Loucy (cell line): Measurements from ENCODE around the gene VAV3.

ENCODE experiments used
- H2AFZ ChIP-seq: fragments of 200-600 bp; sonication (generic); 2 replicates; pipeline ENCODE4 v1.6.0; 2016; ENCODE audit warnings: antibody characterized with exemption, mild to moderate bottlenecking, low read length, moderate library complexity
- H3F3A ChIP-seq: fragments of 200-600 bp; 2 replicates; pipeline ENCODE4 v1.6.0; 2016; ENCODE audit warnings: antibody characterized with exemption, low read depth, mild to moderate bottlenecking
- H3K27me3 ChIP-seq: fragments of 200-600 bp; sonication (generic); 2 replicates; pipeline ENCODE4 v1.6.1; 2014; ENCODE audit warnings: low read length, mild to moderate bottlenecking; ENCODE audit not compliant: insufficient read depth, poor library complexity, severe bottlenecking
- H3K36me3 ChIP-seq: fragments of 200-600 bp; sonication (generic); 2 replicates; pipeline ENCODE4 v1.6.1; 2016; ENCODE audit warnings: low read length; ENCODE audit not compliant: insufficient read depth
- H3K4me1 ChIP-seq: fragments of 200-600 bp; sonication (generic); 2 replicates; pipeline ENCODE4 v1.5.1; 2014; ENCODE audit warnings: low read length, mild to moderate bottlenecking; ENCODE audit not compliant: insufficient read depth, poor library complexity, severe bottlenecking
- H3K4me2 ChIP-seq: fragments of 200-600 bp; sonication (generic); 2 replicates; pipeline ENCODE4 v1.6.0; 2014; ENCODE audit warnings: antibody characterized with exemption, low read length, low read depth, mild to moderate bottlenecking; ENCODE audit not compliant: poor library complexity, severe bottlenecking
- H3K4me3 ChIP-seq: fragments of 200-600 bp; sonication (generic); 2 replicates; pipeline ENCODE4 v1.5.1; 2014; ENCODE audit warnings: low read length, mild to moderate bottlenecking, mixed read lengths; ENCODE audit not compliant: poor library complexity, severe bottlenecking
- H3K79me2 ChIP-seq: fragments of 200-600 bp; sonication (generic); 2 replicates; pipeline ENCODE4 v1.6.1; 2014; ENCODE audit warnings: low read length; ENCODE audit not compliant: insufficient read depth
- H3K9ac ChIP-seq: fragments of 200-600 bp; sonication (generic); 2 replicates; pipeline ENCODE4 v1.6.0; 2014; ENCODE audit warnings: mild to moderate bottlenecking, low read depth, low read length, moderate library complexity; ENCODE audit not compliant: poor library complexity, severe bottlenecking
- H3K9me2 ChIP-seq: fragments of 200-600 bp; sonication (generic); replicated peaks from 2 replicates; pipeline ENCODE4 v1.6.1; 2016; ENCODE audit warnings: low read depth, low read length, mixed read lengths
- H3K9me3 ChIP-seq: fragments of 200-600 bp; sonication (generic); 2 replicates; pipeline ENCODE4 v1.6.1; 2014; ENCODE audit warnings: mild to moderate bottlenecking, antibody characterized with exemption, low read length, low read depth; ENCODE audit not compliant: insufficient read depth
- H4K20me1 ChIP-seq: fragments of 200-600 bp; sonication (generic); 2 replicates; pipeline ENCODE4 v1.6.0; 2014; ENCODE audit warnings: antibody characterized with exemption, low read length, mild to moderate bottlenecking; ENCODE audit not compliant: insufficient read depth, poor library complexity, severe bottlenecking
- CTCF ChIP-seq: fragments of 200-600 bp; sonication (generic); conservative IDR thresholded peaks from 2 replicates; pipeline ENCODE4 v1.5.1; 2014; ENCODE audit warnings: mild to moderate bottlenecking, antibody characterized with exemption, low read length
- EZH2phosphoT487 ChIP-seq: fragments of 200-600 bp; IDR thresholded peaks from 2 replicates; pipeline ENCODE4 v1.6.1; 2018; ENCODE audit warnings: antibody characterized with exemption, mild to moderate bottlenecking, moderate library complexity, borderline replicate concordance

The VAV3 gene

GRCh38 chr1:107664982-107665925 is 299.7 kb downstream of the VAV3 start:
- no peaks in the 10 kb centered on the region for H3K79me2 ChIP-seq
- no peak overlapping the region for H3K4me3 ChIP-seq
- no peaks in the 10 kb centered on the region for H4K20me1 ChIP-seq
- no peak overlapping the region for H2AFZ ChIP-seq
- H3F3A ChIP-seq, result no peaks in the 10 kb centered on the region
- H3K4me2 ChIP-seq, result no peak overlapping the region
- TF ChIP-seq EZH2phosphoT487 (no peak), CTCF (no peak)
- H3K36me3 ChIP-seq, result peaks cover 62% of the 10 kb centered on the region; the same call in 1 of the 2 replicates
- H3K9me3 ChIP-seq, result no peaks in the 10 kb centered on the region
- H3K9me2 ChIP-seq, result no peaks in the 10 kb centered on the region
- H3K27me3 ChIP-seq, result no peaks in the 10 kb centered on the region
- no peak overlapping the region for H3K9ac ChIP-seq
- H3K4me1 ChIP-seq, result no peaks in the 10 kb centered on the region

- TF ChIP-seq EZH2phosphoT487 (no peak), CTCF (no peak)
- H3K27me3 ChIP-seq, result no peaks in the 10 kb centered on the region
These were observed 302.0 kb downstream of the VAV3 start for GRCh38 chr1:107662971-107663370.

GRCh38 chr1:107661158-107661557 is 303.8 kb downstream of the VAV3 start:
- Histone ChIP-seq H3K4me1 (no peaks in the 10 kb centered on the region), H4K20me1 (no peaks in the 10 kb centered on the region), H3K27me3 (no peaks in the 10 kb centered on the region), H2AFZ (no peak overlapping the region), H3K4me2 (no peak overlapping the region), H3K9ac (no peak overlapping the region), H3K9me3 (no peaks in the 10 kb centered on the region), H3K4me3 (no peak overlapping the region), H3K36me3 (peaks cover 31% of the 10 kb centered on the region; the same call in 1 of the 2 replicates), H3F3A (no peaks in the 10 kb centered on the region), H3K79me2 (no peaks in the 10 kb centered on the region), H3K9me2 (no peaks in the 10 kb centered on the region)
- no peak for TF ChIP-seq EZH2phosphoT487
- no peak for TF ChIP-seq CTCF

More at GRCh38 chr1:107662971-107663370, 302.0 kb downstream of the VAV3 start:
- Histone ChIP-seq H4K20me1 (no peaks in the 10 kb centered on the region), H3K9ac (no peak overlapping the region), H3K79me2 (no peaks in the 10 kb centered on the region), H3K4me3 (no peak overlapping the region), H2AFZ (no peak overlapping the region), H3F3A (no peaks in the 10 kb centered on the region), H3K9me2 (no peaks in the 10 kb centered on the region), H3K4me1 (no peaks in the 10 kb centered on the region), H3K9me3 (no peaks in the 10 kb centered on the region), H3K36me3 (peaks cover 43% of the 10 kb centered on the region; the same call in 1 of the 2 replicates), H3K4me2 (no peak overlapping the region)
